H9 (cell line): ENCODE measurements around the gene MYO5B. TPM values are rescaled to one million over a fixed set of nuclear protein-coding genes. Genes with fewer than 3 reads are reported as not detected.

Experiments used
- DNase-seq: peaks from one replicate; pipeline ENCODE4 v3.0.0-alpha.2; 2017
- H2AFZ ChIP-seq: one replicate; pipeline ENCODE4 v1.6.1; 2013; ENCODE audit warnings: mild to moderate bottlenecking, low read length, control low read depth, moderate library complexity
- H2AK5ac ChIP-seq: 2 replicates; pipeline ENCODE4 v1.6.1; 2013; ENCODE audit warnings: low read length, control low read depth, mixed read lengths; ENCODE audit not compliant: insufficient read length
- H2BK120ac ChIP-seq: one replicate; pipeline ENCODE4 v1.6.1; 2013; ENCODE audit warnings: low read depth, mild to moderate bottlenecking, low read length, control low read depth, inconsistent platforms; ENCODE audit not compliant: poor library complexity, severe bottlenecking
- H2BK12ac ChIP-seq: 2 replicates; pipeline ENCODE4 v1.6.1; 2013; ENCODE audit warnings: low read length, control low read depth, mixed read lengths, low read depth; ENCODE audit not compliant: insufficient read length
- H2BK15ac ChIP-seq: 2 replicates; pipeline ENCODE4 v1.6.1; 2013; ENCODE audit warnings: low read depth, low read length, control low read depth
- H2BK20ac ChIP-seq: one replicate; pipeline ENCODE4 v1.6.1; 2013; ENCODE audit warnings: low read depth, mild to moderate bottlenecking, low read length, control low read depth, inconsistent platforms; ENCODE audit not compliant: poor library complexity, severe bottlenecking
- H2BK5ac ChIP-seq: 2 replicates; pipeline ENCODE4 v1.6.1; 2013; ENCODE audit warnings: low read length, control low read depth, mixed read lengths; ENCODE audit not compliant: insufficient read length
- H3K14ac ChIP-seq: 2 replicates; pipeline ENCODE4 v1.6.1; 2013; ENCODE audit warnings: low read length, control low read depth; ENCODE audit not compliant: insufficient read depth
- H3K18ac ChIP-seq: 2 replicates; pipeline ENCODE4 v1.6.1; 2013; ENCODE audit warnings: low read depth, mild to moderate bottlenecking, mixed read lengths, low read length, control low read depth; ENCODE audit not compliant: insufficient read length
- H3K23ac ChIP-seq: 2 replicates; pipeline ENCODE4 v1.6.1; 2013; ENCODE audit warnings: low read length, control low read depth, mixed read lengths, low read depth; ENCODE audit not compliant: insufficient read length
- H3K23me2 ChIP-seq: 2 replicates; pipeline ENCODE4 v1.6.1; 2013; ENCODE audit warnings: low read depth, mild to moderate bottlenecking, mixed read lengths, low read length, control low read depth; ENCODE audit not compliant: insufficient read length, poor library complexity, severe bottlenecking
- H3K27ac ChIP-seq: 2 replicates; pipeline ENCODE4 v1.5.1; 2013; ENCODE audit warnings: low read length, control low read depth, mixed read lengths, low read depth; ENCODE audit not compliant: insufficient read length
- H3K27me3 ChIP-seq: 2 replicates; pipeline ENCODE4 v1.6.1; 2013; ENCODE audit warnings: low read length, control low read depth, inconsistent platforms; ENCODE audit not compliant: insufficient read depth
- H3K4ac ChIP-seq: 2 replicates; pipeline ENCODE4 v1.6.1; 2013; ENCODE audit warnings: low read depth, mild to moderate bottlenecking, control low read depth, inconsistent platforms, low read length, moderate library complexity
- H3K4me1 ChIP-seq: 2 replicates; pipeline ENCODE4 v1.6.1; 2013; ENCODE audit warnings: low read length, control low read depth, inconsistent platforms; ENCODE audit not compliant: insufficient read depth
- H3K4me2 ChIP-seq: 2 replicates; pipeline ENCODE4 v1.6.1; 2013; ENCODE audit warnings: low read length, control low read depth, mixed read lengths; ENCODE audit not compliant: insufficient read length, insufficient read depth
- H3K56ac ChIP-seq: 2 replicates; pipeline ENCODE4 v1.6.1; 2013; ENCODE audit warnings: low read depth, mild to moderate bottlenecking, mixed read lengths, low read length, control low read depth; ENCODE audit not compliant: insufficient read length
- H3K79me1 ChIP-seq: 2 replicates; pipeline ENCODE4 v1.6.1; 2013; ENCODE audit warnings: low read depth, mild to moderate bottlenecking, moderate library complexity, low read length, control low read depth, inconsistent platforms; ENCODE audit not compliant: insufficient read depth, poor library complexity, severe bottlenecking
- H3K79me2 ChIP-seq: 2 replicates; pipeline ENCODE4 v1.6.1; 2013; ENCODE audit warnings: low read length, control low read depth, inconsistent platforms; ENCODE audit not compliant: insufficient read depth
- H3K9ac ChIP-seq: 2 replicates; pipeline ENCODE4 v1.6.1; 2013; ENCODE audit warnings: low read length, control low read depth, mixed read lengths; ENCODE audit not compliant: insufficient read length; ENCODE audit errors: extremely low read depth
- H3K9me3 ChIP-seq: one replicate; pipeline ENCODE4 v1.6.1; 2013; ENCODE audit warnings: low read depth, low read length, inconsistent platforms; ENCODE audit not compliant: control insufficient read depth
- H3T11ph ChIP-seq: one replicate; pipeline ENCODE4 v1.6.1; 2013; ENCODE audit warnings: mild to moderate bottlenecking, low read length, control low read depth, inconsistent platforms
- H4K20me1 ChIP-seq: one replicate; pipeline ENCODE4 v1.6.1; 2013; ENCODE audit not compliant: control insufficient read depth, insufficient read length, insufficient read depth
- H4K5ac ChIP-seq: 2 replicates; pipeline ENCODE4 v1.6.1; 2013; ENCODE audit warnings: low read depth, mild to moderate bottlenecking, mixed read lengths, low read length, control low read depth; ENCODE audit not compliant: insufficient read length
- H4K8ac ChIP-seq: replicated peaks from 2 replicates; pipeline ENCODE4 v1.6.1; 2013; ENCODE audit warnings: low read length, control low read depth, mixed read lengths, low read depth; ENCODE audit not compliant: insufficient read length
- H4K91ac ChIP-seq: 2 replicates; pipeline ENCODE4 v1.6.1; 2013; ENCODE audit warnings: low read depth, mild to moderate bottlenecking, moderate library complexity, mixed read lengths, low read length, control low read depth; ENCODE audit not compliant: insufficient read length
- H3K27ac Mint-ChIP-seq, 3 experiments: 2 replicates in 2 of 3; 3 replicates in 1 of 3; pipeline ENCODE4 v1.8.0; 2020 to 2021; ENCODE audit warnings: mixed read lengths in 3 of 3, mild to moderate bottlenecking in 1 of 3, moderate library complexity in 1 of 3
- H3K27me3 Mint-ChIP-seq: 2 replicates; pipeline ENCODE4 v1.8.0; 2021; ENCODE audit warnings: low read depth, mild to moderate bottlenecking, moderate library complexity, mixed read lengths
- H3K36me3 Mint-ChIP-seq, 3 experiments: 2 replicates in 2 of 3; 3 replicates in 1 of 3; pipeline ENCODE4 v1.8.0; 2020 to 2021; ENCODE audit warnings: low read depth in 3 of 3, mixed read lengths in 3 of 3; ENCODE audit not compliant: insufficient read depth in 1 of 3
- H3K4me1 Mint-ChIP-seq, 2 experiments: 2 replicates each; pipeline ENCODE4 v1.8.0; 2020; ENCODE audit warnings: mixed read lengths in 2 of 2
- H3K4me3 Mint-ChIP-seq, 2 experiments: 2 replicates in 1 of 2; 3 replicates in 1 of 2; pipeline ENCODE4 v1.8.0; 2020 to 2021; ENCODE audit warnings: mild to moderate bottlenecking in 2 of 2, mixed read lengths in 2 of 2, moderate library complexity in 1 of 2
- H3K9me3 Mint-ChIP-seq, 2 experiments: 2 replicates in 1 of 2; 3 replicates in 1 of 2; pipeline ENCODE4 v1.8.0; 2020; ENCODE audit warnings: mild to moderate bottlenecking in 2 of 2, mixed read lengths in 2 of 2, moderate library complexity in 1 of 2
- WGBS: extraction: QIAGEN DNeasy Blood & Tissue Kit; methylation state at CpG from one replicate; pipeline ENCODE4 v1.1.7; 2013; ENCODE audit warnings: missing lambda C conversion rate, low lambda C conversion rate, mixed read lengths; ENCODE audit not compliant: insufficient read length; ENCODE audit errors: extremely low coverage; 5-methylcytosine and 5-hydroxymethylcytosine counted together
- total RNA-seq: library from RNA; stranded (reverse); gene quantifications from 2 replicates; pipeline ENCODE4 v1.2.1, GENCODE V29; 2021
- TF ChIP-seq, protein P1 (sequence below): fragments of 200-600 bp; sonication (generic); conservative IDR thresholded peaks from 3 replicates; pipeline ENCODE4 v1.8.0; 2021; ENCODE audit warnings: antibody characterized with exemption, mild to moderate bottlenecking

MYO5B gene
- total RNA-seq, 1 experiment from 2014 or later = 9.3 TPM

DNA sequence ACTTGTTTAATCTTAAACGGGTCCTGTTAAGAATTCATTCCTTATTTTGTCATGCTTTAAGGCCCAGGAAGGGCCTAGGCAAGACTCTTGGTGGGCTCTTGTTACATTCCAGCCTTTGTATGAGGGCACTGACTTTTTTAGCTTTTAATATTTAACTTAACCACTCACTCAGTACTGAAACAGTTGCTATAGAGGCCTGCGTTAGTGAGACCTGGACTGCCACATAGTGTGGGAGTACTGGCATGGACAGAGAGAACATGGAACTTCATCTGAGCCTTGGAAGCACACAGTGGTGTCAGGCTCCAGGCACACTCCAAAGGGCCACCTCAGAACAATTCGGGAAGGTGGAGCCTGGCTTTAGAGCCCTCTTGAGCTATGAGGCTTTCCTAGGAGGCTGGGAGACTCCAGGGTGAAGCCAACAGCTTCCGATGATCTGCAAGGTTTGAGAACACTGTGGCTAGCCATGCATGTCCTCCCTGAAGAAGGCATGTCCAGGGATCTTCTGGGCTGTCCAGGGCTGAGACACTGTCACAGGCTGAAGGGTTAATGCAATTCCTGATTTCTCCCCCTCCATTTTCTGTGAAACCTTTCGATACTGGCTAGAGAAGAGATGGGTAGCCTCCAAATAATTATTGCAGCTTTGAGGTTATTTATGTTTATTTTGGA lies 226.2 kb downstream of the MYO5B start:
- Histone ChIP-seq H2BK15ac (no peak overlapping the region), H3K79me2 (no peaks in the 10 kb centered on the region), H2BK120ac (no peak overlapping the region), H3K27me3 (no peaks in the 10 kb centered on the region), H4K20me1 (no peaks in the 10 kb centered on the region), H3K9me3 (no peaks in the 10 kb centered on the region), H4K8ac (no peak overlapping the region), H3K4me1 (no peaks in the 10 kb centered on the region), H4K5ac (no peak overlapping the region), H2AK5ac (no peak overlapping the region), H2BK5ac (no peak overlapping the region), H2BK12ac (no peak overlapping the region), H3T11ph (no peak overlapping the region), H3K4me2 (no peak overlapping the region), H4K91ac (no peak overlapping the region), H3K14ac (no peak overlapping the region; the same call in 1 of the 2 replicates), H3K18ac (no peak overlapping the region), H3K23me2 (no peaks in the 10 kb centered on the region), H3K79me1 (no peaks in the 10 kb centered on the region), H2BK20ac (no peak overlapping the region), H2AFZ (no peak overlapping the region), H3K4ac (no peak overlapping the region), H3K9ac (no peak overlapping the region), H3K56ac (no peak overlapping the region), H3K23ac (no peak overlapping the region), H3K27ac (no peak overlapping the region)
- Mint-ChIP-seq H3K4me1 (no peaks in the 10 kb centered on the region), H3K27me3 (no peaks in the 10 kb centered on the region; the same call in 1 of the 2 replicates), H3K9me3 (no peaks in the 10 kb centered on the region), H3K4me3 (no peak overlapping the region), H3K36me3 (no peaks in the 10 kb centered on the region; a peak in 1 of 7 replicates), H3K27ac (no peak overlapping the region)
- no peak for DNase-seq
- WGBS = no CpG with 5 or more reads among the region's 5 CpGs
- TF ChIP-seq, protein P1, sequence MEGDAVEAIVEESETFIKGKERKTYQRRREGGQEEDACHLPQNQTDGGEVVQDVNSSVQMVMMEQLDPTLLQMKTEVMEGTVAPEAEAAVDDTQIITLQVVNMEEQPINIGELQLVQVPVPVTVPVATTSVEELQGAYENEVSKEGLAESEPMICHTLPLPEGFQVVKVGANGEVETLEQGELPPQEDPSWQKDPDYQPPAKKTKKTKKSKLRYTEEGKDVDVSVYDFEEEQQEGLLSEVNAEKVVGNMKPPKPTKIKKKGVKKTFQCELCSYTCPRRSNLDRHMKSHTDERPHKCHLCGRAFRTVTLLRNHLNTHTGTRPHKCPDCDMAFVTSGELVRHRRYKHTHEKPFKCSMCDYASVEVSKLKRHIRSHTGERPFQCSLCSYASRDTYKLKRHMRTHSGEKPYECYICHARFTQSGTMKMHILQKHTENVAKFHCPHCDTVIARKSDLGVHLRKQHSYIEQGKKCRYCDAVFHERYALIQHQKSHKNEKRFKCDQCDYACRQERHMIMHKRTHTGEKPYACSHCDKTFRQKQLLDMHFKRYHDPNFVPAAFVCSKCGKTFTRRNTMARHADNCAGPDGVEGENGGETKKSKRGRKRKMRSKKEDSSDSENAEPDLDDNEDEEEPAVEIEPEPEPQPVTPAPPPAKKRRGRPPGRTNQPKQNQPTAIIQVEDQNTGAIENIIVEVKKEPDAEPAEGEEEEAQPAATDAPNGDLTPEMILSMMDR = no peak
